ENCODE results near the gene UVSSA.
"Not testable (repeated sequence)": the region's sequence is repeated elsewhere in the genome, so short reads cannot be mapped to it uniquely, and the experiment has no call there.

The UVSSA gene

GRCh38 chr4:1330761-1331590, 16.0 kb upstream of the UVSSA start:
- DNase-seq (ENCODE audit: low read depth), result no peak

GRCh38 chr4:1331591-1332353, 15.2 kb upstream of the UVSSA start:
- no peak for DNase-seq (ENCODE audit: low read depth)

GRCh38 chr4:1332686-1333085, 14.3 kb upstream of the UVSSA start:
- no peak for DNase-seq (ENCODE audit: low read depth)

GRCh38 chr4:1333256-1333655, 13.8 kb upstream of the UVSSA start:
- no peak for DNase-seq (ENCODE audit: low read depth)

- not testable (repeated sequence) for DNase-seq (ENCODE audit: low read depth)
Measured at GRCh38 chr4:1333851-1334578, 13.0 kb upstream of the UVSSA start.

- DNase-seq (ENCODE audit: low read depth), result no peak
Measured at GRCh38 chr4:1334579-1334895, 12.5 kb upstream of the UVSSA start.

GRCh38 chr4:1335193-1335883, 11.7 kb upstream of the UVSSA start:
- DNase-seq (ENCODE audit: low read depth), result not testable (repeated sequence)

- peak; percentile 83 for DNase-seq (ENCODE audit: low read depth)
Measured at GRCh38 chr4:1336088-1336491, 10.9 kb upstream of the UVSSA start.

GRCh38 chr4:1337376-1337831, 9.6 kb upstream of the UVSSA start:
- no peak for DNase-seq (ENCODE audit: low read depth)

- no peak for DNase-seq (ENCODE audit: low read depth)
Measured at GRCh38 chr4:1337951-1338751, 8.9 kb upstream of the UVSSA start.

GRCh38 chr4:1338752-1339414, 8.1 kb upstream of the UVSSA start:
- DNase-seq (ENCODE audit: low read depth), result no peak

- no peak for DNase-seq (ENCODE audit: low read depth)
Measured at GRCh38 chr4:1339489-1339888, 7.5 kb upstream of the UVSSA start.

- no peak for DNase-seq (ENCODE audit: low read depth)
Measured at GRCh38 chr4:1340181-1340747, 6.7 kb upstream of the UVSSA start.

GRCh38 chr4:1340861-1341260, 6.1 kb upstream of the UVSSA start:
- no peak for DNase-seq (ENCODE audit: low read depth)

- no peak for DNase-seq (ENCODE audit: low read depth)
Measured at GRCh38 chr4:1342003-1342402, 5.0 kb upstream of the UVSSA start.

GRCh38 chr4:1344696-1345095, 2.3 kb upstream of the UVSSA start:
- no peak for DNase-seq (ENCODE audit: low read depth)

- DNase-seq (ENCODE audit: low read depth), result peak; percentile 37
Measured at GRCh38 chr4:1345903-1346780, 866 bp upstream of the UVSSA start.

- DNase-seq (ENCODE audit: low read depth), result peak; percentile 88
Measured at GRCh38 chr4:1347410-1347864, 429 bp downstream of the UVSSA start.

GRCh38 chr4:1348014-1348513, 1.1 kb downstream of the UVSSA start:
- no peak for DNase-seq (ENCODE audit: low read depth)
